ENCODE data around the gene GRK2. TPM values are rescaled to one million over a fixed set of nuclear protein-coding genes. Genes with fewer than 3 reads are reported as not detected.

GRK2 gene
- total and polyA plus RNA-seq, 2 of the 13 experiments (the other 11 are each of a cell fraction or from before 2014, with no cell fraction given), result 31.3 to 42.4 TPM

DNA sequence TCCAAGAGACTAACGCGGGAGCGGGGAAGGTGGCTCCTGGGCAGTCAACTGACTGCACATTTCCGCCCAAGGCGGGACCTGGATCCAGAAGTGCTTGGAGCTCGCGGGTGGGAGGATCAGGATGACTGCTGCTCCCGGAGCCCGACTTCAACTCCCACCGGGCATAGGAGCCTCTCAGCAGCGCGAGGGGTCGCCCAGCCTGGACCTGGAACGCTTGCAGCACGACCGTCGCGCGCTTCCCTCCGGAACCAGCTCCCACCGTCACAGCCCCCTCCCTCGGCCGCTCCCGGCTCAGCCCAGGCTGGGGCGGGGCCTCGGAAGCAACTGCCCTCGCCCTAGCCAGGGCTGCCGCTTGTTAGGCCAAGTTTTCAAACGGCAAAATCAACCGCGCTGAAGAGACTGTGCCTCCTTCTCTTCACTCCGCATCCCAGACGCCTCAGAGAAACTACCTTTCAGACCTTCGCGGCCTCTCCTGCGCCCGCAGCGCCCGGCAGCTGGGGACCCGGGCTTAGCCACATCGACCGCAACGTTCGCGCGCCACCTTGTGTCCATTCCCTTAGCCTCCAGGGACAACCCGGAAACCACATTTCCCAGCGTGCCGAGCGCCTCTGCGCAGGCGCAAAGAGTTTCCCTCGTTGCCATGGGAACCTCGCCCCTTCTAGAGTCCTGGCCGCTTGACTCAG lies 51.1 kb downstream of the GRK2 start (continued):
- TF ChIP-seq, protein P1, sequence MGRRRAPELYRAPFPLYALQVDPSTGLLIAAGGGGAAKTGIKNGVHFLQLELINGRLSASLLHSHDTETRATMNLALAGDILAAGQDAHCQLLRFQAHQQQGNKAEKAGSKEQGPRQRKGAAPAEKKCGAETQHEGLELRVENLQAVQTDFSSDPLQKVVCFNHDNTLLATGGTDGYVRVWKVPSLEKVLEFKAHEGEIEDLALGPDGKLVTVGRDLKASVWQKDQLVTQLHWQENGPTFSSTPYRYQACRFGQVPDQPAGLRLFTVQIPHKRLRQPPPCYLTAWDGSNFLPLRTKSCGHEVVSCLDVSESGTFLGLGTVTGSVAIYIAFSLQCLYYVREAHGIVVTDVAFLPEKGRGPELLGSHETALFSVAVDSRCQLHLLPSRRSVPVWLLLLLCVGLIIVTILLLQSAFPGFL (CRISPR knock-in tag; IDR thresholded peaks at IDR 0.05), result no peak
- TF ChIP-seq EHMT2 (IDR thresholded peaks at IDR 0.05; ENCODE audit: borderline replicate concordance, low read depth, low read length) (no peak), ATF7 (IDR thresholded peaks at IDR 0.05) (no peak), ATF7 (CRISPR knock-in tag; IDR thresholded peaks at IDR 0.05) (no peak), ZNF143 (CRISPR knock-in tag; IDR thresholded peaks at IDR 0.05) (peak; percentile 99), ZNF720 (CRISPR knock-in tag; IDR thresholded peaks at IDR 0.05) (no peak), MED13 (CRISPR knock-in tag; IDR thresholded peaks at IDR 0.05) (no peak), SMYD3 (CRISPR knock-in tag; IDR thresholded peaks at IDR 0.05) (0 out of 2 replicates have a peak, but pooled peaks have one; percentile 5), NFRKB (IDR thresholded peaks at IDR 0.05) (no peak), TBX2 (CRISPR knock-in tag; IDR thresholded peaks at IDR 0.05; ENCODE audit: borderline replicate concordance) (peak; percentile 81), SUZ12 (IDR thresholded peaks at IDR 0.05; ENCODE audit: low read depth, low read length) (peak; percentile 69), ZNF3 (CRISPR knock-in tag; IDR thresholded peaks at IDR 0.05) (no peak; the same call in 1 of the 2 replicates), BORCS8-MEF2B (CRISPR knock-in tag; IDR thresholded peaks at IDR 0.05) (no peak), ZNF292 (CRISPR knock-in tag; IDR thresholded peaks at IDR 0.05; ENCODE audit: borderline replicate concordance, low read depth) (peak; percentile 46; the same call in 1 of the 2 replicates), SRSF9 (IDR thresholded peaks at IDR 0.05; ENCODE audit: borderline replicate concordance, insufficient read depth, low read depth, low read length, poor library complexity, severe bottlenecking) (no peak), ZNF431 (CRISPR knock-in tag; IDR thresholded peaks at IDR 0.05; ENCODE audit: borderline replicate concordance, low read depth) (0 out of 2 replicates have a peak, but pooled peaks have one; percentile 43), HIVEP1 (CRISPR knock-in tag; IDR thresholded peaks at IDR 0.05) (peak; percentile 77; the same call in 1 of the 2 replicates), ZNF7 (CRISPR knock-in tag; IDR thresholded peaks at IDR 0.05) (no peak), ZNF460 (CRISPR knock-in tag; IDR thresholded peaks at IDR 0.05; ENCODE audit: borderline replicate concordance) (no peak), KMT2A (CRISPR knock-in tag; IDR thresholded peaks at IDR 0.05) (no peak; the same call in 1 of the 2 replicates), FOXP1 (IDR thresholded peaks at IDR 0.05) (no peak), FOXP1 (CRISPR knock-in tag; IDR thresholded peaks at IDR 0.05) (no peak), ZFP36 (IDR thresholded peaks at IDR 0.05; ENCODE audit: borderline replicate concordance, low read depth, low read length, partially characterized antibody) (no peak), NBN (conservative IDR thresholded peaks at IDR 0.05) (no peak), SP140L (CRISPR knock-in tag; IDR thresholded peaks at IDR 0.05; ENCODE audit: borderline replicate concordance) (peak; percentile 30; the same call in 1 of the 2 replicates)
- TF ChIP-seq, protein P2, sequence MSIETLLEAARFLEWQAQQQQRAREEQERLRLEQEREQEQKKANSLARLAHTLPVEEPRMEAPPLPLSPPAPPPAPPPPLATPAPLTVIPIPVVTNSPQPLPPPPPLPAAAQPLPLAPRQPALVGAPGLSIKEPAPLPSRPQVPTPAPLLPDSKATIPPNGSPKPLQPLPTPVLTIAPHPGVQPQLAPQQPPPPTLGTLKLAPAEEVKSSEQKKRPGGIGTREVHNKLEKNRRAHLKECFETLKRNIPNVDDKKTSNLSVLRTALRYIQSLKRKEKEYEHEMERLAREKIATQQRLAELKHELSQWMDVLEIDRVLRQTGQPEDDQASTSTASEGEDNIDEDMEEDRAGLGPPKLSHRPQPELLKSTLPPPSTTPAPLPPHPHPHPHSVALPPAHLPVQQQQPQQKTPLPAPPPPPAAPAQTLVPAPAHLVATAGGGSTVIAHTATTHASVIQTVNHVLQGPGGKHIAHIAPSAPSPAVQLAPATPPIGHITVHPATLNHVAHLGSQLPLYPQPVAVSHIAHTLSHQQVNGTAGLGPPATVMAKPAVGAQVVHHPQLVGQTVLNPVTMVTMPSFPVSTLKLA (IDR thresholded peaks at IDR 0.05), result no peak
- TF ChIP-seq, protein P3, sequence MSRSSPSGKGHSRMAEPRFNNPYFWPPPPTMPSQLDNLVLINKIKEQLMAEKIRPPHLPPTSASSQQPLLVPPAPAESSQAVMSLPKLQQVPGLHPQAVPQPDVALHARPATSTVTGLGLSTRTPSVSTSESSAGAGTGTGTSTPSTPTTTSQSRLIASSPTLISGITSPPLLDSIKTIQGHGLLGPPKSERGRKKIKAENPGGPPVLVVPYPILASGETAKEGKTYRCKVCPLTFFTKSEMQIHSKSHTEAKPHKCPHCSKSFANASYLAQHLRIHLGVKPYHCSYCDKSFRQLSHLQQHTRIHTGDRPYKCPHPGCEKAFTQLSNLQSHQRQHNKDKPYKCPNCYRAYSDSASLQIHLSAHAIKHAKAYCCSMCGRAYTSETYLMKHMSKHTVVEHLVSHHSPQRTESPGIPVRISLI (CRISPR knock-in tag; IDR thresholded peaks at IDR 0.05; ENCODE audit: borderline replicate concordance), result no peak
- TF ChIP-seq, protein P4, sequence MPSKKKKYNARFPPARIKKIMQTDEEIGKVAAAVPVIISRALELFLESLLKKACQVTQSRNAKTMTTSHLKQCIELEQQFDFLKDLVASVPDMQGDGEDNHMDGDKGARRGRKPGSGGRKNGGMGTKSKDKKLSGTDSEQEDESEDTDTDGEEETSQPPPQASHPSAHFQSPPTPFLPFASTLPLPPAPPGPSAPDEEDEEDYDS (CRISPR knock-in tag; IDR thresholded peaks at IDR 0.05), result peak; percentile 47; the same call in 1 of the 2 replicates

All from HepG2 (cell line).